DND-41 (cell line): ENCODE measurements around the gene SCEL.

Source experiments
- ATAC-seq: fragments of 200-7000 bp; cut with Tn5 transposase; 3 replicates; pipeline ENCODE4 v1.9.1; 2021; ENCODE audit warnings: low read depth; ENCODE audit not compliant: insufficient read depth
- DNase-seq: peaks from one replicate; pipeline ENCODE4 v3.0.0-alpha.2; 2020
- H2AFZ ChIP-seq: 2 replicates; pipeline ENCODE4 v1.6.0; 2012; ENCODE audit warnings: low read depth, low read length
- H3K27ac ChIP-seq: 2 replicates; pipeline ENCODE4 v1.5.1; 2012; ENCODE audit warnings: low read length, inconsistent platforms
- H3K27me3 ChIP-seq: fragments of 200-600 bp; sonication (generic); 2 replicates; pipeline ENCODE4 v1.6.0; 2012; ENCODE audit warnings: low read length, mild to moderate bottlenecking, inconsistent platforms; ENCODE audit not compliant: insufficient read depth, poor library complexity
- H3K36me3 ChIP-seq: 2 replicates; pipeline ENCODE4 v1.5.1; 2012; ENCODE audit warnings: low read length, inconsistent platforms; ENCODE audit not compliant: insufficient read depth
- H3K4me1 ChIP-seq: 2 replicates; pipeline ENCODE4 v1.5.1; 2012; ENCODE audit warnings: mild to moderate bottlenecking, low read length; ENCODE audit not compliant: insufficient read depth
- H3K4me2 ChIP-seq: 2 replicates; pipeline ENCODE4 v1.6.0; 2012; ENCODE audit warnings: mild to moderate bottlenecking, moderate library complexity, low read length, inconsistent platforms; ENCODE audit not compliant: insufficient read depth
- H3K4me3 ChIP-seq, 2 experiments: fragments of 200-600 bp in 1 of 2; shearing (Covaris generic) in 1 of 2; 2 replicates each; pipeline ENCODE4 v1.5.1; 2012 to 2016; ENCODE audit warnings: inconsistent platforms in 2 of 2, low read length in 2 of 2, mild to moderate bottlenecking in 2 of 2, low read depth in 1 of 2, moderate library complexity in 1 of 2
- H3K79me2 ChIP-seq: 2 replicates; pipeline ENCODE4 v1.6.0; 2012; ENCODE audit warnings: low read length, inconsistent platforms; ENCODE audit not compliant: insufficient read depth
- H3K9ac ChIP-seq: 2 replicates; pipeline ENCODE4 v1.6.0; 2012; ENCODE audit warnings: low read depth, mild to moderate bottlenecking, inconsistent platforms, low read length, moderate library complexity
- H3K9me3 ChIP-seq: 2 replicates; pipeline ENCODE4 v1.5.1; 2012; ENCODE audit warnings: low read length, moderate library complexity, mild to moderate bottlenecking, inconsistent platforms; ENCODE audit not compliant: insufficient read depth, severe bottlenecking
- H4K20me1 ChIP-seq: 2 replicates; pipeline ENCODE4 v1.6.0; 2012; ENCODE audit warnings: low read length; ENCODE audit not compliant: insufficient read depth
- EZH2 ChIP-seq: IDR thresholded peaks from 3 replicates; pipeline ENCODE4 v1.6.1; 2012; ENCODE audit warnings: borderline replicate concordance, low read depth, mild to moderate bottlenecking, moderate library complexity, low read length, inconsistent platforms; ENCODE audit not compliant: severe bottlenecking
- TF ChIP-seq, protein P1 (sequence below): IDR thresholded peaks from 2 replicates; pipeline ENCODE4 v1.5.1; 2012; ENCODE audit warnings: borderline replicate concordance, low read length, moderate library complexity, mild to moderate bottlenecking; ENCODE audit not compliant: poor library complexity, severe bottlenecking; ENCODE audit errors: extremely low read depth

Gene SCEL, protein sequence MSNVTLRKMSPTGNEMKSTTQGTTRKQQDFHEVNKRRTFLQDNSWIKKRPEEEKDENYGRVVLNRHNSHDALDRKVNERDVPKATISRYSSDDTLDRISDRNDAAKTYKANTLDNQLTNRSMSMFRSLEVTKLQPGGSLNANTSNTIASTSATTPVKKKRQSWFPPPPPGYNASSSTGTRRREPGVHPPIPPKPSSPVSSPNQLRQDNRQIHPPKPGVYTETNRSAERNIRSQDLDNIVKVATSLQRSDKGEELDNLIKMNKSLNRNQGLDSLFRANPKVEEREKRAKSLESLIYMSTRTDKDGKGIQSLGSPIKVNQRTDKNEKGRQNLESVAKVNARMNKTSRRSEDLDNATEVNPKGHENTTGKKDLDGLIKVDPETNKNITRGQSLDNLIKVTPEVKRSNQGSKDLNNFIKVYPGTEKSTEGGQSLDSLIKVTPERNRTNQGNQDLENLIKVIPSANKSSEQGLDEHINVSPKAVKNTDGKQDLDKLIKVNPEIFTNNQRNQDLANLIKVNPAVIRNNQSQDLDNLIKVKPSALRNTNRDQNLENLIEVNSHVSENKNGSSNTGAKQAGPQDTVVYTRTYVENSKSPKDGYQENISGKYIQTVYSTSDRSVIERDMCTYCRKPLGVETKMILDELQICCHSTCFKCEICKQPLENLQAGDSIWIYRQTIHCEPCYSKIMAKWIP

DNA sequence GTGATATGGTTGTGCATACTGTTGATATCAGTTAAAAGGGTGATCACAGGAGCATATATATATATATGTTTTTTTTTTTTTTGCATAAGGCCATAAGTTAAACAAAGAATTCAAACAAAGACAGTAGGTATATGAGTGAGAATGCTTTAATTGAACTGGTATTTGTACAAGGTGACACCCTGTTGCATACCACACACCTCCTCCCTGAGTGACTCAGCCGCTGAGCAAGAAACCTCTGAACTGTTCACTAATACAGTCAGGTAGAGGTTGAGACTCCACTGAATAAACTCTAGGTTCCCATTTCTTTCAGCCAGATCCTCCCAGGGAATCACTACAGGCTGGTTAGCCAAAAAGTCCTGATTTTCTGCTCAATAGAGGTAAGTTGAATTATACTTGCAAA is at the start of gene SCEL:
Gene SCEL (plus strand): TSS at position 259 of the 400 bp plus-strand sequence. CDS start 20,170 bp downstream, outside the sequence.
- peaks cover 13% of the 10 kb centered on the region for H3K27me3 ChIP-seq
- ATAC-seq (no peak), DNase-seq (no peak)
- no peak within 1 kb of the TSS for H3K4me3 ChIP-seq
- H3K4me2 ChIP-seq, result no peak within 1 kb of the TSS
- H3K4me1 ChIP-seq, result no peaks in the 10 kb centered on the region
- no peak within 1 kb of the TSS for H3K27ac ChIP-seq
- no peak within 1 kb of the TSS for H3K9ac ChIP-seq
- H3K79me2 ChIP-seq, result no peaks in the 10 kb centered on the region
- H4K20me1 ChIP-seq, result no peaks in the 10 kb centered on the region
- no peaks in the 10 kb centered on the region for H3K36me3 ChIP-seq
- H3K9me3 ChIP-seq, result no peaks in the 10 kb centered on the region
- no peak for TF ChIP-seq EZH2
- TF ChIP-seq, protein P1, sequence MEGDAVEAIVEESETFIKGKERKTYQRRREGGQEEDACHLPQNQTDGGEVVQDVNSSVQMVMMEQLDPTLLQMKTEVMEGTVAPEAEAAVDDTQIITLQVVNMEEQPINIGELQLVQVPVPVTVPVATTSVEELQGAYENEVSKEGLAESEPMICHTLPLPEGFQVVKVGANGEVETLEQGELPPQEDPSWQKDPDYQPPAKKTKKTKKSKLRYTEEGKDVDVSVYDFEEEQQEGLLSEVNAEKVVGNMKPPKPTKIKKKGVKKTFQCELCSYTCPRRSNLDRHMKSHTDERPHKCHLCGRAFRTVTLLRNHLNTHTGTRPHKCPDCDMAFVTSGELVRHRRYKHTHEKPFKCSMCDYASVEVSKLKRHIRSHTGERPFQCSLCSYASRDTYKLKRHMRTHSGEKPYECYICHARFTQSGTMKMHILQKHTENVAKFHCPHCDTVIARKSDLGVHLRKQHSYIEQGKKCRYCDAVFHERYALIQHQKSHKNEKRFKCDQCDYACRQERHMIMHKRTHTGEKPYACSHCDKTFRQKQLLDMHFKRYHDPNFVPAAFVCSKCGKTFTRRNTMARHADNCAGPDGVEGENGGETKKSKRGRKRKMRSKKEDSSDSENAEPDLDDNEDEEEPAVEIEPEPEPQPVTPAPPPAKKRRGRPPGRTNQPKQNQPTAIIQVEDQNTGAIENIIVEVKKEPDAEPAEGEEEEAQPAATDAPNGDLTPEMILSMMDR, result no peak
- H2AFZ ChIP-seq, result no peak within 1 kb of the TSS

DNA sequence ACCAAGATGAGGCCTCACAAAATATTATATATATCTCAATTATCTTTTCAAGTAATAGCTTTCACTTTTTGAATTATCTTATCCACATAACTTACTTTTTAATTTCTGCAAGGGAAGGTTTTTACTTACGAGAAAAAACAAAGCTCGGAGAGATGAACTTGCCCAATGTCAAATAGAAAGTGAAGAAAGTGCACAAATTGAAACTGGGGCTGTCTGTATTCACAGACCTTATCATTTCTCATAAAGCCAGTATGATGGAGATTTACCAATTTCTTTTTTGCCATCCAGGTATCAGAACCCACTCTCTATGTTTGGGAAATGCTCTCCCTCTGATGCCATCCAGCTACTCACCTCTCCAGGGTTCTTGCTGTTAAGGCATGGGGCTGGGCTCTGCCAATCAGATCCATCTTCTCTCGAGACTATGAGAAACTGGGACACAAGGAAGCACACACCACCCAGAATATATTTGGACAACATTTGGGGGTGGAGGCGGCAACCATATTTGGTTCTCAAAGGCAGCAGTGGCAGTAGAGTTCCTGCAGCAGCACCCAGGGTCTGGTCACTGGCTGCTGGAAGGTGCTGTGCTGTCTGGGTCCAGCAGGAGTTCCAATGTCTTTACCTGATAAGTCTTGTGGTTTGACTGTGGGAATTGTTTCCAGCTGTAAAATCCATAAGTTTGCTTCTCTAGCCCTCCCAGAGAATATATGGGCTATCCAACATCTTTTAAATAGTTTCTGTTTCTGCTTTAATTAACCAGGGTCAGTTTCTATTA is 45.8 kb upstream of the SCEL start:
- Histone ChIP-seq H3K36me3 (no peaks in the 10 kb centered on the region), H3K27ac (no peak overlapping the region), H3K4me1 (no peaks in the 10 kb centered on the region), H3K9me3 (no peaks in the 10 kb centered on the region), H3K4me2 (no peak overlapping the region), H3K9ac (no peak overlapping the region), H4K20me1 (no peaks in the 10 kb centered on the region), H3K79me2 (no peaks in the 10 kb centered on the region), H2AFZ (no peak overlapping the region), H3K4me3 (no peak overlapping the region), H3K27me3 (peaks cover 2% of the 10 kb centered on the region)
- TF ChIP-seq EZH2, result no peak
- TF ChIP-seq, protein P1, result no peak
- ATAC-seq (no peak), DNase-seq (no peak)

DNA sequence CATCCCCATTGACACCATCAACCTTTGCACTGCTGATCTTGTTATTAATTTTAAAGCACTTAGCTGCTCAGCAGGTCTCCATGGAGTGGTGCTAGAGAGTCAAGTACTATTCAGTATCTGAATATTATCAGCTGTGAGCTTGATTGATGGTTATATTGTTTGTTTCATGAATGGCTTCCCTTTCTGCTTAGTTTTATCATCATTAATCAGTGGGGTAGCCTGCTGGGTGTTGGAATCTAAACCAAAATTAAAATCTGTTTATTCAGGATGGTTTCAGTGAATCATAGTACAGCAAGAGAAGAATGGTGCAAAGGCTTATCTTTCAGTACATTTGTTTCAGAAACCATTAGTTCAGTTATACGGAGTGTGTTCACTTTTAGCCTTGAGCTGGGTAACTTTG is 42.5 kb upstream of the SCEL start:
- no peaks in the 10 kb centered on the region for H3K4me1 ChIP-seq
- no peak overlapping the region for H3K4me3 ChIP-seq
- no peaks in the 10 kb centered on the region for H3K36me3 ChIP-seq
- ATAC-seq (no peak; the same call in 2 of the 3 replicates), DNase-seq (no peak)
- peaks cover 4% of the 10 kb centered on the region for H3K27me3 ChIP-seq
- H2AFZ ChIP-seq, result no peak overlapping the region
- H3K9ac ChIP-seq, result no peak overlapping the region
- H3K27ac ChIP-seq, result no peak overlapping the region
- no peak overlapping the region for H3K4me2 ChIP-seq
- H3K79me2 ChIP-seq, result no peaks in the 10 kb centered on the region
- TF ChIP-seq EZH2, result no peak
- TF ChIP-seq, protein P1, result peak; percentile 58
- no peaks in the 10 kb centered on the region for H4K20me1 ChIP-seq
- no peaks in the 10 kb centered on the region for H3K9me3 ChIP-seq
